GM12891 (cell line): Measurements from ENCODE around the gene KLRF1.
"Not testable (repeated sequence)": the region's sequence is repeated elsewhere in the genome, so short reads cannot be mapped to it uniquely, and the experiment has no call there.

Source experiments
- DNase-seq: peaks from one replicate; pipeline ENCODE4 v3.0.0; 2011; ENCODE audit warnings: low spot score; ENCODE audit not compliant: insufficient read length
- FAIRE-seq: peaks from 2 replicates; lab custom pipeline; 2011; peaks lifted over from hg19 to GRCh38; lab: Jason Lieb, UNC
- PAX5 ChIP-seq: IDR thresholded peaks from 2 replicates; pipeline ENCODE4 v1.6.1; 2011; ENCODE audit warnings: low read length, moderate library complexity, mild to moderate bottlenecking; ENCODE audit not compliant: insufficient read depth, severe bottlenecking
- POLR2A ChIP-seq: IDR thresholded peaks from 2 replicates; pipeline ENCODE4 v1.6.1; 2011; ENCODE audit warnings: low read depth, low read length, control low read depth
- POLR2AphosphoS5 ChIP-seq: IDR thresholded peaks from 2 replicates; pipeline ENCODE4 v1.6.1; 2011; ENCODE audit warnings: low read depth, low read length, control low read depth
- POU2F2 ChIP-seq: IDR thresholded peaks from 2 replicates; pipeline ENCODE4 v1.6.1; 2011; ENCODE audit warnings: low read depth, mild to moderate bottlenecking, control low read depth, low read length, moderate library complexity
- SPI1 ChIP-seq: IDR thresholded peaks from 2 replicates; pipeline ENCODE4 v1.6.1; 2011; ENCODE audit warnings: low read depth, low read length, control low read depth
- TAF1 ChIP-seq: IDR thresholded peaks from 2 replicates; pipeline ENCODE4 v1.6.1; 2011; ENCODE audit warnings: low read depth, low read length, control low read depth

The KLRF1 gene

GRCh38 chr12:9867531-9867930 lies 40.2 kb downstream of the KLRF1 start:
- TF ChIP-seq TAF1 (no peak), POLR2A (no peak), POU2F2 (no peak), POLR2AphosphoS5 (no peak), SPI1 (no peak), PAX5 (no peak)
- FAIRE-seq, result no peak
- DNase-seq, result no peak

DNA sequence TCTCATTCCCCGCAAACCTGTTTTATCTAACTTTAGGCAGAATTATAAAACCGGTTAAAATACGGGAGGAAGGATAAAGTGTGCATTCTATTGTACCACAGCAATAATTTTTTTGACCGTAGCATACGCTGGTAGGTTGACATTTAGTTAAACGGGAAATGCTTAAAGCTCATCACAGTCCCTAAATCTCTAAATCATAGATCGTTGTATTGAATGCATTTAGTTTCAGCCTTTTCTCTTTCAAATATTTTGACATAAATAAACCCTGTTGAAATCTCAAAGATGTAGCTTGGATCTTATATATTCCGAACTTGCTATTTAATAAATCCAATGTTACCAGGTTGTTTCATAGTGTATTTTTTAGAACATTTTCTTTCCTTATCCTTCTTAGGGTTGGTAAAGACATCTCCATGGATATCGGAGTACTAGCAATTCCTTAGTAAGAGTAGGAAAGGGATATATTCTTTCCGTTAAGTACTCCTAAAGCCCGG lies 41.1 kb downstream of the KLRF1 start:
- TF ChIP-seq POLR2AphosphoS5, result no peak
- FAIRE-seq (no peak), DNase-seq (no peak)

DNA sequence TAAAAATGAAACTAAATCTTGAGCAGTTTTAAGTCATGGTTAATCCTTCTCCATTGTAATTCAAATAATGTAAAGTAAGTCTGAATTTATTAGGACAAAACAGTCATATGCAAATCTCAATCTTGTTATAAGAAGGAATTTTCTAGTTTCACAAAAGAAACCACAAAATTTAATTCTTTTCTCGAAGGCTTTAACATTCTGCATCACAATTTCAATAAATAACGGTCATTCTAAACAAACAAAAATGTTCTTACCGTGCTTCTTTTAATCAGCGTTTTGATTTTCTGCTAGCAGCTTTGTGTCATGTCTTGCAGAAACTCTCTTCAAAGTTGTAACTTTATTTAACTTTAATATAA lies 41.6 kb downstream of the KLRF1 start:
- no peak for FAIRE-seq

DNA sequence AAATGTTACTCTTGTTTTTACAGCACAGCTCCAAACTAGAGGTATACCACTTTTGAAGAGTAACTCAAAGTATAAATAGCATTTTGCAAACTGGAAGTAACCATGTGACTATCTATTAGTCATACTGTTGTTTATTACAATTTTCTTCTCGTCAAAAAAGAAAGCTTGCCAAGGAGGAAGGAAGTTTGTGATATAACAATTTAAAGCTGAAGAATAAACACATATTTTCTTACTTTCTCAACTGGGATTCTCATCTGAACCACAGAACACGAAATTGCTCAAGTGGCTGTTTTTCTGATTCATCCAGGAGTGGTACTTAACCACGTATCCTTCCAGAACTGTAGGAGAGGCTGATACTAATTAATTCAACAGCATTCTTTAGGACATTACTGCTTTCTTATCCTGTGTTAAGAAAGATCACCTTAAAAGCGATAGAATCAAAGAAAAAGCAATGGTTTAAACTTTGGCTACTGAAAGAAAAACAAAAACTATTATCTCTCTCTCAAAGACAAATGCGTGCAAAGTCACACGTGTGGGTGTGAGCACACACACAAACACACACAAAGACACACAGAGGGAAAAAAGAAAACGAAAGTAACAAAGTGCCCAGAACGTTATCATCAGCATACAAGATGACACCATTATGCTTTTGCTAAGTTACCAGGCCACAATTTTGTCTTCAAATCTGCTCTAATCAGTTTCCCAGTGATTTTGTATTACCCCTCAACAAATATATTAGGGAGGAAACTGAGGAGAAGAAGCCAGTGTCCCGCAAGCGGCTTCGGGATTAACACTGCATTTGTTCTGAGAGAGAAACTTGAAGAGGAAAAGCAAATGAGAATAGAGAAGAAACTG lies 42.3 kb downstream of the KLRF1 start, which contains the start of gene CLEC2B:
CLEC2B (minus strand) TSS at position 48 of the 855 bp plus-strand sequence.
- DNase-seq (no peak), FAIRE-seq (peak; percentile 81)
- TF ChIP-seq POLR2AphosphoS5 (no peak), SPI1 (no peak), PAX5 (no peak), TAF1 (no peak), POU2F2 (no peak), POLR2A (no peak)

More for the DNA sequence above, 41.6 kb downstream of the KLRF1 start:
- no peak for DNase-seq
- TF ChIP-seq SPI1 (no peak), TAF1 (no peak), POLR2A (no peak), PAX5 (no peak), POU2F2 (no peak), POLR2AphosphoS5 (no peak)

DNA sequence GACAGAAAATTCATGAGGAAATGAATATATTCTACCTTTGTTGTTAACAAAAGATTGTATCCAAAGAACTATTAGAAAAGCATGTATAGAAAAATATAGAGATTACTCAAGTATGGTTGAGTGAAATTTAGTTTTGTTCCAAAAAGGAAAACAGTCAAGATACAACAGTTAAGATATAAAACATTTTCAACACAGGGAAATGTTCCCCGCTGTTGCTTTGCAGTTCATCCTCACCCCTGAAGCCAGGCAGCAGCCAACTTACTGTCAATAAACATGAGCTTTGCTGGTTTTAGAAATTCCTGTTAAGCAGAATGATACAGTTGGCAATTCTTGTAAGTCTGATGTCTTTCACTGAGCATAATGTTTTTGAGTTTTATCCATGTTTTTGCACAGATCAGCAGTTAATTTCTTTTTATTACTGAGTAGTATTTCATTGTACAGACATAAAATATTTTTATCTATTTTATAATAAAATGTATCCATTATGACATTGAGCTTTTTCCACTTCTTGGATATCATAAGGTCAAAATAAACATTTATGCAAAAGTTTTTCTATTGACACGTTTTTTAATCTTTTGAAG lies 43.1 kb downstream of the KLRF1 start:
- no peak for FAIRE-seq
- TF ChIP-seq PAX5, result no peak
- no peak for TF ChIP-seq SPI1
- TF ChIP-seq POLR2AphosphoS5, result no peak
- TF ChIP-seq TAF1, result no peak
- no peak for TF ChIP-seq POU2F2
- TF ChIP-seq POLR2A, result no peak
- DNase-seq, result no peak

GRCh38 chr12:9872162-9872561 lies 44.9 kb downstream of the KLRF1 start:
- DNase-seq, result no peak
- no peak for TF ChIP-seq POU2F2
- FAIRE-seq, result no peak

- TF ChIP-seq TAF1 (no peak), POU2F2 (no peak), PAX5 (no peak), POLR2A (no peak), POLR2AphosphoS5 (no peak), SPI1 (no peak)
- FAIRE-seq (no peak), DNase-seq (no peak)
Measured at GRCh38 chr12:9872742-9873141, 45.5 kb downstream of the KLRF1 start.

DNA sequence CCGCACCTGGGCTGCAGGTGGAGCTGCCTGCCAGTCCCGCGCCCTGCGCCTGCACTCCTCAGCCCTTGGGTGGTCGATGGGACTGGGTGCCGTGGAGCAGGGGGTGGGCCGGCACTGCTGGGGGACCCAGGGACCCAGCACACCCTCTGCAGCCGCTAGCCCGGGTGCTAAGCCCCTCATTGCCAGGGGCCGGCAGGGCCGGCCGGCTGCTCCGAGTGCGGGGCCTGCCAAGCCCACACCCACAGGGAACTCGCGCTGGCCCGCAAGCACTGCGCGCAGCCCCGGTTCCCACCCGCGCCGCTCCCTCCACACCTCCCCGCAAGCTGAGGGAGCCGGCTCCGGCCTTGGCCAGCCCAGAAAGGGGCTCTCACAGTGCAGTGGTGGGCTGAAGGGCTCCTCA lies 48.8 kb downstream of the KLRF1 start:
- not testable (repeated sequence) for DNase-seq, FAIRE-seq

- no peak for FAIRE-seq
- TF ChIP-seq POU2F2 (no peak), PAX5 (no peak), POLR2A (no peak), POLR2AphosphoS5 (no peak), TAF1 (no peak), SPI1 (no peak)
- no peak for DNase-seq
Measured at GRCh38 chr12:9880532-9881078, 53.3 kb downstream of the KLRF1 start.

DNA sequence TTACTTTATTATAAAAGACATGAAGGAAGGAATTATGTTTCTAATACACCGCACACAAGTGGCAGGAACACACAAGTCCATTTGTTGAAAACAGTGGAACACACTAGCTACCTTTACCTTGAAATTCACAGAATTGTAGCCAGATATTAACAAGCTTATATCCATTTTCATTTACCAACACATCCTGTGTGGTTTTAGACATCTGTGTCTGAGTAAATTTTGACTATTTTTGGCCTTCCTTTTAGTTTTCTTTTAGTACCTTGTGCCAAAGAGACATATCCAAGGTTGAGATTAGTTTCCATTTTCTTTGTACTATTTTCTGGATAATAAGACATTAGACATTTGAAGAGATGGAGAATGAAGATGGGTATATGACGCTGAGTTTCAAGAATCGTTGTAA lies 54.0 kb downstream of the KLRF1 start, which contains the start of gene KLRF2:
KLRF2 (plus strand) TSS at position 244 of the 400 bp plus-strand sequence; CDS start at position 351, 107 bp downstream.
- no peak for FAIRE-seq

More for the DNA sequence above, 54.0 kb downstream of the KLRF1 start, which contains the start of gene KLRF2:
- no peak for TF ChIP-seq POU2F2
- no peak for TF ChIP-seq POLR2AphosphoS5
- TF ChIP-seq TAF1, result no peak
- TF ChIP-seq PAX5, result no peak
- no peak for TF ChIP-seq SPI1
- no peak for TF ChIP-seq POLR2A
- DNase-seq, result no peak
